ENCODE measurements around the gene C8G.

The C8G gene

DNA sequence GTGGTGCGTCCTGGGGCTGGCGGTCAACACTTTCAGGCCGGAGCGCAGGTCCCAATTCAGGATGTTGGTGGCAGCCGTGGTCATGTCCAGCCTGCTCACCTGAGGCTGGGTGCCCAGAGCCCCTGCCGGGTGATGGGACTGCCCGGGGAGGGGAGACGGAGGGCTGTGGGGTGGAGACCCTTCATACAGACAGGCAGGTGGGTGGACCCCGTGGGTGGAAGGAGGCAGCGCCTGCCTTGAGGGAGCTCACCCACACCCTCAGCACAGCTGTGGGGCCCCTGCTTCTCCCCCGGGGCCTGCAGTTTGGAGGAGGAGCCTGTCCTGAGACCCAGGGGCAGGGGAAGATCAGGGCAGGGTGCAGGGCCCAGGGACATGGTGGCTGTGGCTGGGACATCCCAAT, 25.3 kb downstream of the C8G start:
- no peak for DNase-seq

GRCh38 chr9:136971746-136972145, 26.7 kb downstream of the C8G start:
- DNase-seq = no peak

DNA sequence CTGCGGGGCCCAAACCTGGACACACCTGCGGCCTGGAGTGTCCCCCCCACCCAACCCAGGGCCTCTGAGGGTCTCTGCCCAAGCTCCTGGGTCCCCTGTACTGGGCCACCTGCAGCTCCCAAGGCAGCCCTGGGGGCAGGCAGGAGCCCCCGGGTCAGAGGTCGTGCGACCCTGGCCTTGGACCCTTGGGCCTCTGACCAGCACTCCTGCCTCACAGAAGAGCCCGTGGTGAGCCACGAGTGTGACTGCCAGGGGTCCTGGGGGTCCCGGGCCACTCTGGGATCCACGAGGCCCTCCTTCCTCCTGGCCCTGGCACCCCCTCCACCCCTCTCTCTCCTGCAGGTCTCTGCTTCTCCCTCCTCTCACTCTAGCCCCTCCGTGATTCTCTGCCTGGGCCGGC, 27.3 kb downstream of the C8G start:
- no peak for DNase-seq

DNA sequence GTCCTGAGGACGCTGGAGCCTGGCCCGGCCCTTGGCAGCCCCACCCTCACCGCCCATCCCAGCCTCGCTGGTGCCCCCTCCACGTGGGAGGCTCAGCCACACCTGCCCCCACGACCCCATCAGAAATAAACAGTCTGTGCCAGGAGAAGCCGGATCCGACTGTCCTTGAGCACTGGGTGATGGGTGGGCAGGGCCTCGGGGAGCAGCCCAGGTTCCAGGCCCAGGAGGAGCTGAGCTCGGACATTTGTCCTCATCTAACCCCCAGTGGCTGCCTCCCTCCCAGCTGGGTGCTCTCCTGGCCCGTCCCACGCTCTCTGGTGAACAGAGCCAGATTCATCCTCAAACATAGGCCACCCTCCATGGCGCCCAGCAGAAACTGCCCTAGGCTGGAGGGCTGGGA, 27.7 kb downstream of the C8G start:
- no peak for DNase-seq

DNA sequence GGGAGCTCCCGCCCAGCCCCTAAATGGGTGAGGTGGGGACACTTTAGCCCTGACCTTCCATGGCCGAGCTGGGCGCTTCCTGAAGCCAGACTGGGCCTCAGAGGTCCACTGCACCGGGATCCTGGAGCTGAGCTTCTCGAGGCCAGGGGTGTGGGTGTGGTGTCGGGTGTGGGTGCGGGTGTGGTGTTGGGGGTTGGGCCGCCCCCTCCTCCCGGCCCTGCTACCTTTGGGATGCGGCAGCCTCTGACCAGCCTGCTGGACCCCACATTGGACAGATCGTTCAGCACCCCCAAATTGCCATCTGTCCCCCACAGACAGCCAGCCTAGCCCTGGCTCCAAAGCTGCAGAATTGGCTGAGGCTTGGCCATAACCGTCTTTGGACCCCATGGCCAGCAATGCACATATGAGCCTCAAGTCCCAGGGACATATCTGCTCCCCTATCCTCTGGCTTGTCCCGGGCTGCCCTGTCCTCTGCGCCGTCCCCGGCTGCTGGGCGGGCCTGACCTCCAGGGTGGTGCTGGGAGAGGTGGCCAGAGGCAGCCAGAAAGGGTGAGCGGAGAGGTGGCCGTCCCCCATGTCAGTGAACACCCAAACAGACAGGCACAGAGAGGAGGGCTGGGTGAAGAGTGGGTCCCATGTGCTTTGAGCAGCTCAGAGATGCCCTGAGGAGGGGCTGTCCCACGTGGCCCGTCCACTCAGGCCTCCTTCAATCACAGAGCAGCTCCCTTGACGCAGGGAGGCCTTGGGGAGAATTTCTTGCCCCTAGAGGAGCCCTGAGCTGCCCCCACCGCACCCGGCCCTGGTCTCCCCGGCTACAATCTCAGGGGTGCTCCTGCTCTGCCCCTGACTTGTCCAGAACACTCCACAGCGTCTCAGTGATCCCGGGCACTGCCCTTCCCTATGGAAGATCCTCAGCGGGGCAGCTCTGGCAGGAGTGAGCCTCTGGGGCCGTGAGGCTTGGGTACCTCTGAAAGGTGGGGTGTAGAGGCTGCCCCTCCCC, 28.9 kb downstream of the C8G start:
- DNase-seq = no peak

DNA sequence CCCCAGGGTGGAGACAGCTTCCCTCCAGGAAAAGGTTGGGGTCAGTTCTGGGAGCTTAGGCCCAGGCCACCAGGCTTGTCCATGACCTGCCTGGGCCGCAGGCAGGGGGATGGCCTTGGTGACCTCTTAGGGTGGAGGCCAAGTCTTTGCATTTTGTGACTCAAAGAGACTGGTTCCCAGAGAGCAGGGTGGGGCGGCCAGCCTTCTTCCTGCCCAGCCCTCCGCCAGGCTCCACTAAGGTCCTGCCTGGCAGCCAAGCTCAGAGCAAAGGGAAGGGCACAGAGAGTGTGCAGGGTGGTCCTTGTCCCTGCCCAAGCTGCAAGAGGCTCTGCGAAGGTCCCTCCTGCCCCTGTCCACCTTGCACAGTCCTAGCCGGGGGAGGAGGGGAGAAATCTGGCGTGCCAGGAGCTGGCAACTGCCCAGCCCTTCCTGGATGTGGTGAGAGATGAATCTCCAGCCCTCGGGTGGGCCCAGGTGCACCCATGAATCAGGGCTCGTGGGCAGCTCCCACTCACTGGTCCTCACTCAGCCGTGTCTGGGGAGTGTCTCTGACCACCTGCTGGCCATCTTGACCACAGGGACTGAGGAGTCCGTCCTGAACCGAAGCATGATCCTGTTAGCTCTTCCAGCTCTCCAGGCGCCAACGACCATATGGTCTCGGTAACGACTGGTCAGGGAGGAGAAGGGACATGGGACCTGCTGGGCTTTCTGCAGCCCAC, 29.9 kb downstream of the C8G start:
- no peak for DNase-seq

DNA sequence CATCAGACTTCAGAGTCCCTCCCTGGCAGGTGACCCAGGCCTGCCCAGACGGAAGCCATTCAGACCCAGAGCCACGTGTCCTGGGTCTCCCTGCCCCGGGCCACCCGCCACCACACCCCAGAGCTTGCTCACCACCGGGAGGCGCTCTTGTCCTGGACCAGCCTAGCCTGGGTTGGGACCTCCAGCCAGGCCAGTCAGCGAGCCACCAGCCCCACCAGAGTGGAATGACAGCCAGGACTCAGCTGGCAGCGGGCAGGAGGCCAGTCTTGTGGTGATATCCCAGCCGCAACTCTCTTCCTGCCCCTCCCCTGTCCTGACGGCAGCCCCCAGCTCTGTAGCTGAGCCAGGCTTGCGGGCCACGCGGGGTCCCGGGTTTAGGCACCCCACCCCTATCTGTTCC, 30.6 kb downstream of the C8G start:
- no peak for DNase-seq

DNA sequence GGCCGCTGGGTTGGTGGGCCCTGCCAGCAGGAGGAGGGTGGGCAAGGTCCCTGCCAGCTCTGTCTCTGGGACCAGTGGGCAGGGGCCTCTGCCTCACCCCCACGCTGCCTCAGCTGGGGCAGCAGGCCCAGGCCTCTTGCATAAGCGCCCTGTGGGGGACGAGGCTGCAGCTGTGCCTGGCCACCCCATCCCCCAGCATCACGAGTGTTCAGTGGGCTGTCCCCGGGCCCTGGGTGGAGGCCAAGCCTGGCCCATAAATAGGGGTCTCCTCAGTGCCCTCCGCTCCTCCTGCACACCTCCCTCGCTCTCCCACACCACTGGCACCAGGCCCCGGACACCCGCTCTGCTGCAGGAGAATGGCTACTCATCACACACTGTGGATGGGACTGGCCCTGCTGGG, 32.2 kb downstream of the C8G start, which contains the start of gene PTGDS:
TSS of gene PTGDS (plus strand) at position 282 of the 400 bp plus-strand sequence. CDS start at position 357, 75 bp downstream.
- DNase-seq = no peak

DNA sequence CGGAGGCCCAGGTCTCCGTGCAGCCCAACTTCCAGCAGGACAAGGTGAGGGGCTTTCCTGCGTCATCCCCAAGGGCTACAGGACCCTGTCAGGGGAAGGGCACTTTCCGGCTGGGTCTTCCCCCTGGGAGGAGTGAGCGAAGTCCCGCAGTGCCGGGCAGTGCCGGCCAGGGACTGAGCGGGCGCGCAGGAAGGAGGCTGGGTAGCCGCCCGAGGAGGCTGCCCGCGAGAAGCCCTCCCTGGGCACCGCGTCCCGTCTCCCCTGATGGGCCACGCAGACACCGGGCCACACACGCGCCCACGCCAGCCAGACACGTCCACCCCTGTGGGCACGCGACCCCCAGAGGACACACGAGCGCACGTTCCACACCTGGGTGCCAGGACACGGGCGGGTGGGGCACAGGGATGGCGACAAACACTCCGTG, 32.6 kb downstream of the C8G start:
- no peak for DNase-seq

- no peak for DNase-seq
These were observed 33.2 kb downstream of the C8G start for GRCh38 chr9:136978073-136978864.

GRCh38 chr9:136978865-136979544, 34.0 kb downstream of the C8G start:
- DNase-seq = no peak

- DNase-seq = no peak
These were observed 34.9 kb downstream of the C8G start for GRCh38 chr9:136979769-136980587.

GRCh38 chr9:136980669-136981478, 35.8 kb downstream of the C8G start:
- DNase-seq = no peak

DNA sequence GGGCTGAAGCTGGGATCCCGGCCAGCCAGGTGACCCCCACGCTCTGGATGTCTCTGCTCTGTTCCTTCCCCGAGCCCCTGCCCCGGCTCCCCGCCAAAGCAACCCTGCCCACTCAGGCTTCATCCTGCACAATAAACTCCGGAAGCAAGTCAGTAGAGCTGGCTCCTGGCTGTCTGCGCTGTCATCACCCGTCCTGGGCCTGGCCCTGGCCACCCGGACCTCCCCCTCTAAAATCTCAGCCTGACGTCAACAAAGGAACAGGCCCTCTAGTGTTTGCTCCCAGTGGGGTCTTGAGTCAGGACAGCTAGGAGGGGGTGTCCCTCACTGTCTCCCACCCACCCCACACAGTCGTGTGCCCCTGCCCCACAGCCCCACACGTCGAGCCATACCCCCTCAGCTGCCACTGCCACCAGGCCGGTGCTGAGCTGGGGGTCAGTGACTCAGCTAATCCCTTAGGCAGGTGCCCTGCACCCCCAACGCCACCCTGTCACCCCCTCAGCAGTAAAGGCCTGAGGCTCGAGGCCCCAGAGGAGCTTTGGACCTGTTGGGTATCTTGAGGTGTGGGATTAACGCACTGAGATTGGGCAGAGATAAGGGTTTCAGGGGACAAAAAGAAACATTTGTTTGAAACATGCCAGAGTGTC, 36.7 kb downstream of the C8G start:
- DNase-seq = no peak

- no peak for DNase-seq
These were observed 37.4 kb downstream of the C8G start, which contains the start of gene LCNL1 for GRCh38 chr9:136982232-136983051. Gene LCNL1, plus strand, starts transcription at chr9:136982993. Its CDS starts 594 bp downstream, at chr9:136983587.

GRCh38 chr9:136983167-136983566, 38.1 kb downstream of the C8G start:
- DNase-seq = no peak

DNA sequence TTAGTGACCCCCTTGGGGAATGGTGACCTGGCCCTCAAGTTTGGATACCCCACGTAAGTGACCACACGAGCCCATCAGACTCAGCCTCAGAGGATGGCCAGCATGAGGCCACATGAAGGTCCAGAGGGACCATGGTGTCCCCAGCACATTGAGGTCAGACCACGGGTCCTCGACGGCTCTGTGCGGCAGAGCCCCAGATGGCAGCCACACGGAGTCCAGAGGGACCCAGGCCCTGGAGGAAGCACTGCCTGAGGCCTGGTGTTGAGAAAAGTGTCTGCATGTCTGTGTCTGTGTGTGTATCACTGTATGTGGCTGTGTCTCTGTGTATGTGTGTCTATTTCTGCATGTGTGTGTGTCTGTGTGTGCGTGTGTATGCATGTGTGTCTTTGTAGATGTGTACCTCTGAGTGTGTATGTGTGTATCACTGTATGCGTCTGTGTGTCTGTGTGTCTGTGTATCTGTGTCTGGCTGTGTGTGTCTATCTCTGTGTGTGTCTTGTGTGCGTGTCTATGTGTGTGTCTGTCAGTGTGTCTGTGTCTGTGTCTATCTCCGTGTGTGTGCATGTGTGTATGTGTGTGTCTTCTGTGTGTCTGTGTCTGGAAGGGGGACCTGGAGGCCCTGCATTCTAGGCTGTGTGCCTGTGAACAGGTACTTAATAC, 38.7 kb downstream of the C8G start:
- no peak for DNase-seq

DNA sequence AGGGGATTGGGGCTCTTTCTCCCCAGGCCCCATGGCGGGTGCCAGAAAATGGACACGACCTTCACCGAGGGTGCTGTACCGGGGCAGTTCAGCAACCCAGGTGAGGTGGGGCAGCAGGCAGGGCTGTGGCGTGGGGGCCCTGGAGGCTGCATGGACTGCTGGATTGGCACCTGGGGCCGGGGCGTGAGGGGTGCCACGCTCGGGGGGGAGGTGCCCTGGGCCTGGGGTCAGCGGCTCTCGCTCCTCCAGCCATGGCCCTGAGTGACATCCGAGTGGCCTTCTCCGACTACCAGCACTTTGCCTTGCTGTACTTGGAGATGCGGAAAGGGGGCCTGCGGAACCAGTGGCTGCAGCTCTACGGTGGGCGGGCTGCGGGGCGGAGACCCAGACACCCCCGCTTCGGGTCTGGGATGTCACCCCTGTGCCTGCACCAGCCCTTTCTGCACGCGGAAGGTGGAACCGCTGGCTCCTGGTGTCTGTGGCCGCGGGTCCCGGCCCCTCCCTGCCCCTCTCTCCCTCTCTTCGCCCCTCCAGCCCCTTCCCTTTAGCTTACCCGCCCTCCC, 39.5 kb downstream of the C8G start:
- DNase-seq = no peak
